HEK293T (cell line): ENCODE results near the gene SMKR1.

Source experiments
- CTCF ChIA-PET: fragments of 350-600 bp; formaldehyde crosslinking; extraction: SDS; loops from one replicate; lab custom pipeline; 2021; ENCODE audit warnings: antibody characterized with exemption, inconsistent platforms; lab: Yijun Ruan, JAX
- POLR2A ChIA-PET: fragments of 350-600 bp; formaldehyde crosslinking; extraction: SDS; loops from one replicate; lab custom pipeline; 2020; ENCODE audit warnings: antibody characterized with exemption, inconsistent platforms; lab: Yijun Ruan, JAX
- DNase-seq: peaks from one replicate; pipeline ENCODE4 v3.0.0; 2012; ENCODE audit warnings: mixed read lengths; ENCODE audit errors: extremely low spot score
- ARNT ChIP-seq: fragments of 450-650 bp; IDR thresholded peaks from 2 replicates; pipeline ENCODE4 v1.6.1; 2017; ENCODE audit warnings: mild to moderate bottlenecking
- BHLHE40 ChIP-seq: fragments of 450-650 bp; IDR thresholded peaks from 2 replicates; pipeline ENCODE4 v1.6.1; 2016; ENCODE audit warnings: mild to moderate bottlenecking, moderate library complexity, borderline replicate concordance
- CTBP1 ChIP-seq: fragments of 450-650 bp; IDR thresholded peaks from 2 replicates; pipeline ENCODE4 v1.6.1; 2016; ENCODE audit warnings: borderline replicate concordance
- ELF4 ChIP-seq: fragments of 450-650 bp; IDR thresholded peaks from 2 replicates; pipeline ENCODE4 v1.6.1; 2017; ENCODE audit warnings: antibody characterized with exemption
- FOXA1 ChIP-seq: fragments of 450-650 bp; IDR thresholded peaks from 2 replicates; pipeline ENCODE4 v1.6.1; 2016; ENCODE audit warnings: mild to moderate bottlenecking
- FOXK2 ChIP-seq: fragments of 450-650 bp; IDR thresholded peaks from 2 replicates; pipeline ENCODE4 v1.6.1; 2016; ENCODE audit warnings: mild to moderate bottlenecking
- FOXM1 ChIP-seq: fragments of 450-650 bp; IDR thresholded peaks from 2 replicates; pipeline ENCODE4 v1.6.1; 2017; ENCODE audit warnings: mild to moderate bottlenecking, borderline replicate concordance
- HDGF ChIP-seq: fragments of 450-650 bp; IDR thresholded peaks from 2 replicates; pipeline ENCODE4 v1.6.1; 2017; ENCODE audit warnings: antibody characterized with exemption, borderline replicate concordance
- L3MBTL2 ChIP-seq: fragments of 450-650 bp; conservative IDR thresholded peaks from 2 replicates; pipeline ENCODE4 v1.6.1; 2016; ENCODE audit warnings: mild to moderate bottlenecking
- LEF1 ChIP-seq: fragments of 450-650 bp; IDR thresholded peaks from 2 replicates; pipeline ENCODE4 v1.6.1; 2017; ENCODE audit warnings: mild to moderate bottlenecking, borderline replicate concordance
- NFRKB ChIP-seq: fragments of 450-650 bp; IDR thresholded peaks from 2 replicates; pipeline ENCODE4 v1.6.1; 2016; ENCODE audit warnings: mild to moderate bottlenecking, moderate library complexity
- PKNOX1 ChIP-seq: fragments of 450-650 bp; IDR thresholded peaks from 2 replicates; pipeline ENCODE4 v1.6.1; 2016
- SP1 ChIP-seq: fragments of 450-650 bp; IDR thresholded peaks from 2 replicates; pipeline ENCODE4 v1.6.1; 2017
- SUZ12 ChIP-seq: fragments of 450-650 bp; IDR thresholded peaks from 2 replicates; pipeline ENCODE4 v1.6.1; 2016; ENCODE audit warnings: mild to moderate bottlenecking
- TARDBP ChIP-seq: fragments of 450-650 bp; IDR thresholded peaks from 2 replicates; pipeline ENCODE4 v1.6.1; 2016
- ZNF384 ChIP-seq: fragments of 450-650 bp; IDR thresholded peaks from 2 replicates; pipeline ENCODE4 v1.6.1; 2016

Gene SMKR1

GRCh38 chr7:129502708-129503685 is 666 bp downstream of the SMKR1 start:
- DNase-seq = no peak
- no peak for TF ChIP-seq ARNT
- no peak for TF ChIP-seq SUZ12
- no peak for TF ChIP-seq PKNOX1
- TF ChIP-seq ELF4 = no peak
- TF ChIP-seq SP1 = no peak
- no peak for TF ChIP-seq FOXA1
- ChIA-PET CTCF (interaction anchor here (0.6 to 1.1 kb wide), 2 partner anchors 70 to 127 kb away, joined by 4 to 5 read pairs; no protein-coding TSS in a partner anchor), POLR2A (no interaction called here)

GRCh38 chr7:129503725-129504124 is 1.4 kb downstream of the SMKR1 start:
- DNase-seq = no peak
- ChIA-PET CTCF (interaction anchor here (0.6 to 1.1 kb wide), 2 partner anchors 69 to 128 kb away, joined by 4 to 5 read pairs; no protein-coding TSS in a partner anchor), POLR2A (no interaction called here)
- no peak for TF ChIP-seq BHLHE40
- no peak for TF ChIP-seq SUZ12
- no peak for TF ChIP-seq ARNT
- TF ChIP-seq TARDBP = no peak
- no peak for TF ChIP-seq NFRKB
- no peak for TF ChIP-seq SP1
- TF ChIP-seq HDGF = no peak
- TF ChIP-seq PKNOX1 = no peak
- TF ChIP-seq CTBP1 = no peak
- TF ChIP-seq FOXM1 = no peak
- no peak for TF ChIP-seq FOXK2
- no peak for TF ChIP-seq ZNF384
- TF ChIP-seq ELF4 = no peak
- no peak for TF ChIP-seq FOXA1
- TF ChIP-seq L3MBTL2 = no peak
- TF ChIP-seq LEF1 = no peak

- ChIA-PET POLR2A (no interaction called here), CTCF (interaction anchor here (0.6 kb wide), 1 partner anchor 383 kb away, joined by 3 read pairs; no protein-coding TSS in a partner anchor)
- no peak for TF ChIP-seq TARDBP
- TF ChIP-seq HDGF = no peak
- no peak for TF ChIP-seq LEF1
- no peak for TF ChIP-seq BHLHE40
- no peak for TF ChIP-seq FOXM1
- no peak for DNase-seq
Observed at GRCh38 chr7:129512192-129512591, 9.9 kb downstream of the SMKR1 start.

GRCh38 chr7:129513546-129513945 is 11.2 kb downstream of the SMKR1 start:
- TF ChIP-seq TARDBP (no peak), NFRKB (no peak), FOXM1 (no peak), ZNF384 (no peak), L3MBTL2 (no peak), BHLHE40 (no peak), ELF4 (no peak), ARNT (no peak), FOXA1 (no peak), SUZ12 (no peak)
- CTCF ChIA-PET = no interaction called here
- POLR2A ChIA-PET = no interaction called here
- DNase-seq = no peak

- ChIA-PET CTCF (no interaction called here), POLR2A (no interaction called here)
- no peak for DNase-seq
- TF ChIP-seq ARNT (no peak), NFRKB (no peak), BHLHE40 (no peak), HDGF (no peak), CTBP1 (no peak), TARDBP (no peak), PKNOX1 (no peak), L3MBTL2 (no peak), FOXK2 (no peak), FOXM1 (no peak)
Observed at GRCh38 chr7:129514683-129515082, 12.4 kb downstream of the SMKR1 start.

GRCh38 chr7:129515381-129515780 is 13.1 kb downstream of the SMKR1 start:
- DNase-seq = no peak
- POLR2A ChIA-PET = no interaction called here
- TF ChIP-seq L3MBTL2 (no peak), LEF1 (no peak), NFRKB (no peak), FOXM1 (no peak), PKNOX1 (no peak), BHLHE40 (no peak)
- CTCF ChIA-PET = no interaction called here
